ENCODE data around the gene DNAI2.

Gene DNAI2

DNA sequence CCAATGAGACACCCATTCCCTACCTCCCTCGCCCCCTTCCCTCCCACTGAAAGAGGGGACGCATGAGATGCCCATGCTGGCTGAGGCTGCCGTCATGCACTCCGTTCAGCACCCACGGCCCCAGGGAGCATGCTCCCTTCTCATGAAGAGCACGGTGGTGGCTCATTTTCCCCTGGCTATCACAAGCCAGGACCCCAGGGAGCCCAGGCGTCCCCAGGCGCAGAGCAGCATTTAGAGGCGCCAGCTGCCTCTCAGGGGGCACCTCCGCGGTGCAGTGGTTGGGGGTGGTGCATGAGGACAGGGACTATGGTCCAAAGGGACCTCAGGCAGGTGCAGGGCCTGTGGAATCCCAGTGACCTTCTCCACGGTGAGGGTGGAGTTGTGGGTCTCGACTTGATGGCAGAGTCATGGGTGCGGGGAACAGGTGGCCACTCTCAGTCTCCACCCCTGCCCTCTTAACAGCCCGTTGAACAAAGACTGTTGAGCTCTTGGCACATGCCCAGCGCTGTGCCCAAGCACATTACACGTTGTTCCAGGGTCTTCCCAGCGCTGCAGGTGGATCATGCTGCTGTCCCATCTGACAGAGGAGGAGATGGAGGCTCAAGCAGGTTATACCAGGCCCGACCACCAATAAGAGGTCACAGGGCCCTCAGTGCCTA, 65.6 kb downstream of the DNAI2 start:
- no peak overlapping the region for H3K9ac ChIP-seq (ENCODE audit: low read depth, low read length)
- H3K27ac ChIP-seq (ENCODE audit: low read depth, low read length) = no peak overlapping the region
- H3K36me3 ChIP-seq (ENCODE audit: control insufficient read depth, insufficient read depth, low read length) = no peaks in the 10 kb centered on the region
- H3K27me3 ChIP-seq (ENCODE audit: control insufficient read depth, insufficient read depth, low read length) = no peaks in the 10 kb centered on the region
- H3K4me1 ChIP-seq (ENCODE audit: control insufficient read depth, insufficient read depth, low read length) = peaks cover 14% of the 10 kb centered on the region; the same call in 1 of the 2 replicates
- no peak overlapping the region for H3K4me3 ChIP-seq (ENCODE audit: low read depth, low read length)
- peaks cover 4% of the 10 kb centered on the region for H3K9me3 ChIP-seq (ENCODE audit: control insufficient read depth, insufficient read depth, low read length)

- Histone ChIP-seq H3K4me3 (ENCODE audit: low read depth, low read length) (no peak overlapping the region), H3K36me3 (ENCODE audit: control insufficient read depth, insufficient read depth, low read length) (no peaks in the 10 kb centered on the region), H3K9ac (ENCODE audit: low read depth, low read length) (no peak overlapping the region), H3K9me3 (ENCODE audit: control insufficient read depth, insufficient read depth, low read length) (no peaks in the 10 kb centered on the region), H3K27me3 (ENCODE audit: control insufficient read depth, insufficient read depth, low read length) (no peaks in the 10 kb centered on the region), H3K27ac (ENCODE audit: low read depth, low read length) (no peak overlapping the region), H3K4me1 (ENCODE audit: control insufficient read depth, insufficient read depth, low read length) (peaks cover 8% of the 10 kb centered on the region; the same call in 1 of the 2 replicates)
Observed at GRCh38 chr17:74340470-74341023, 66.5 kb downstream of the DNAI2 start.

GRCh38 chr17:74342224-74342623, 68.2 kb downstream of the DNAI2 start:
- no peak overlapping the region for H3K27ac ChIP-seq (ENCODE audit: low read depth, low read length)
- H3K9ac ChIP-seq (ENCODE audit: low read depth, low read length) = no peak overlapping the region
- 0 out of 2 replicates have a peak, but pooled peaks cover 5% of the 10 kb centered on the region for H3K4me1 ChIP-seq (ENCODE audit: control insufficient read depth, insufficient read depth, low read length)
- no peaks in the 10 kb centered on the region for H3K9me3 ChIP-seq (ENCODE audit: control insufficient read depth, insufficient read depth, low read length)
- H3K4me3 ChIP-seq (ENCODE audit: low read depth, low read length) = no peak overlapping the region
- no peaks in the 10 kb centered on the region for H3K27me3 ChIP-seq (ENCODE audit: control insufficient read depth, insufficient read depth, low read length)
- no peaks in the 10 kb centered on the region for H3K36me3 ChIP-seq (ENCODE audit: control insufficient read depth, insufficient read depth, low read length)

- Histone ChIP-seq H3K27ac (ENCODE audit: low read depth, low read length) (no peak overlapping the region), H3K4me1 (ENCODE audit: control insufficient read depth, insufficient read depth, low read length) (0 out of 2 replicates have a peak, but pooled peaks cover 5% of the 10 kb centered on the region), H3K36me3 (ENCODE audit: control insufficient read depth, insufficient read depth, low read length) (no peaks in the 10 kb centered on the region), H3K9me3 (ENCODE audit: control insufficient read depth, insufficient read depth, low read length) (no peaks in the 10 kb centered on the region), H3K9ac (ENCODE audit: low read depth, low read length) (no peak overlapping the region), H3K27me3 (ENCODE audit: control insufficient read depth, insufficient read depth, low read length) (no peaks in the 10 kb centered on the region), H3K4me3 (ENCODE audit: low read depth, low read length) (no peak overlapping the region)
Observed at GRCh38 chr17:74343121-74343520, 69.1 kb downstream of the DNAI2 start.

- Histone ChIP-seq H3K27me3 (ENCODE audit: control insufficient read depth, insufficient read depth, low read length) (no peaks in the 10 kb centered on the region), H3K4me1 (ENCODE audit: control insufficient read depth, insufficient read depth, low read length) (0 out of 2 replicates have a peak, but pooled peaks cover 5% of the 10 kb centered on the region)
Observed at GRCh38 chr17:74343526-74344284, 69.7 kb downstream of the DNAI2 start.

GRCh38 chr17:74344658-74345057, 70.6 kb downstream of the DNAI2 start:
- 0 out of 2 replicates have a peak, but pooled peaks cover 5% of the 10 kb centered on the region for H3K4me1 ChIP-seq (ENCODE audit: control insufficient read depth, insufficient read depth, low read length)
- no peaks in the 10 kb centered on the region for H3K36me3 ChIP-seq (ENCODE audit: control insufficient read depth, insufficient read depth, low read length)
- H3K9ac ChIP-seq (ENCODE audit: low read depth, low read length) = no peak overlapping the region
- H3K27me3 ChIP-seq (ENCODE audit: control insufficient read depth, insufficient read depth, low read length) = no peaks in the 10 kb centered on the region
- no peak overlapping the region for H3K27ac ChIP-seq (ENCODE audit: low read depth, low read length)
- H3K4me3 ChIP-seq (ENCODE audit: low read depth, low read length) = no peak overlapping the region
- H3K9me3 ChIP-seq (ENCODE audit: control insufficient read depth, insufficient read depth, low read length) = no peaks in the 10 kb centered on the region

More at GRCh38 chr17:74343526-74344284, 69.7 kb downstream of the DNAI2 start:
- Histone ChIP-seq H3K27ac (ENCODE audit: low read depth, low read length) (no peak overlapping the region), H3K9ac (ENCODE audit: low read depth, low read length) (no peak overlapping the region), H3K9me3 (ENCODE audit: control insufficient read depth, insufficient read depth, low read length) (no peaks in the 10 kb centered on the region), H3K4me3 (ENCODE audit: low read depth, low read length) (no peak overlapping the region), H3K36me3 (ENCODE audit: control insufficient read depth, insufficient read depth, low read length) (no peaks in the 10 kb centered on the region)

DNA sequence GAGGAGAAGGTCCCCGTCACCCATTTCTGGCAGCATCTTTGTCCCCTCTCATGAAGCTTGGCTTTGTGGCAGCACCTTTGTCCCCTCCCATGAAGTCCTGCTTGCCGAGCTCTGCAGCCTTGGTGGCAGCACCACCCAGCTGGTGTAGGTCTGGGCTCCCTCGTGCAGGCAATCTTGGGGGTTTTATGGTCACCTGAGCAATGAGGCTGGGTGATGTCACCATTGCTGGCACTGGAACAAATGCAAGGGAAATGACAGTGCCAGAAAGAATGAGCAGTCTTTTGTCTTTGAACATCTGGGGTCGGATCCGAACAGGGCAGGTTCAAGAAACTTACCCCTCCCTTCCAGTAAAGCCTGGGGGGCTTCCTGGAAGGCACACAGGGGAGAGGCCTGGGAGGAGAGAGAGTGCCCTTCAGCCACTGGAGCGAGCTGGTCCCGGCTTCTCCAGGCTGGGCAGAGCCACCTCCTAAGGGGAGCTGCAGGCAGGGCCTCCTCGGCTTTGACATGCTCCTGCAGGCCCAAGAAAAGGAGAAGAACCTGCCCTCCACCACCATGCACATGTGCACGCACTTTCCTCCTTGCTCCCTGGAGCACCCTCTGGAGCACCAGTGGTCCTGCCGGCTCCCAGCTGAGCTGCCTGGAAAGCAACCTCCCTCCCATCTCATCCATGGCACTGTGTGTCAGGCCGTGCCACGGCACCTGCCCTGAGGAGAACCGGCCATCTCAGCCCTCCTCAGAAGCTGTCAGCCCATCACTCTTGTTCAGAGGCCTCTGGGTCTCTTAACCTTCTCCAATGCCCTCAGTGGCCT, 71.6 kb downstream of the DNAI2 start:
- 0 out of 2 replicates have a peak, but pooled peaks cover 5% of the 10 kb centered on the region for H3K4me1 ChIP-seq (ENCODE audit: control insufficient read depth, insufficient read depth, low read length)
- no peaks in the 10 kb centered on the region for H3K9me3 ChIP-seq (ENCODE audit: control insufficient read depth, insufficient read depth, low read length)
- peaks cover 5% of the 10 kb centered on the region for H3K27me3 ChIP-seq (ENCODE audit: control insufficient read depth, insufficient read depth, low read length)
- H3K27ac ChIP-seq (ENCODE audit: low read depth, low read length) = no peak overlapping the region
- H3K36me3 ChIP-seq (ENCODE audit: control insufficient read depth, insufficient read depth, low read length) = no peaks in the 10 kb centered on the region
- no peak overlapping the region for H3K9ac ChIP-seq (ENCODE audit: low read depth, low read length)
- no peak overlapping the region for H3K4me3 ChIP-seq (ENCODE audit: low read depth, low read length)

DNA sequence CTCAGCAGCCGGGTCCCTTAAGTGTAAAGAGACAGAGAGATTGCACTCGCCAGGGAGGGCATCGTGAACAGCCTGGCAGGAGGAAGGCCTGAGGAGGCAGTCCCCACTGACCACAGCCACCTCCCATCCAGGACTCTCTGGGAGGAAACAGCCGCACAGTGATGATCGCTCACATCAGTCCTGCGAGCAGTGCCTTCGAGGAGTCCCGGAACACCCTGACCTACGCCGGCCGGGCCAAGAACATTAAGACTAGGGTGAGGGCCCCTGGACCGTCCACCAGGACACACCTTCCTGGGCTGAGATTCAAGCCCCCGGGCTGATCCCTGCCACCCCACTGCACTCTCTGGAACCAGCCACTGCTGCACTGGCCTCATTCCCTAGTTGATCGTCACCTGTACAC, 73.6 kb downstream of the DNAI2 start:
- H3K4me3 ChIP-seq (ENCODE audit: low read depth, low read length) = no peak overlapping the region
- H3K9me3 ChIP-seq (ENCODE audit: control insufficient read depth, insufficient read depth, low read length) = no peaks in the 10 kb centered on the region
- H3K27ac ChIP-seq (ENCODE audit: low read depth, low read length) = no peak overlapping the region
- H3K36me3 ChIP-seq (ENCODE audit: control insufficient read depth, insufficient read depth, low read length) = no peaks in the 10 kb centered on the region
- H3K4me1 ChIP-seq (ENCODE audit: control insufficient read depth, insufficient read depth, low read length) = no peaks in the 10 kb centered on the region
- H3K9ac ChIP-seq (ENCODE audit: low read depth, low read length) = no peak overlapping the region
- peaks cover 25% of the 10 kb centered on the region for H3K27me3 ChIP-seq (ENCODE audit: control insufficient read depth, insufficient read depth, low read length)

DNA sequence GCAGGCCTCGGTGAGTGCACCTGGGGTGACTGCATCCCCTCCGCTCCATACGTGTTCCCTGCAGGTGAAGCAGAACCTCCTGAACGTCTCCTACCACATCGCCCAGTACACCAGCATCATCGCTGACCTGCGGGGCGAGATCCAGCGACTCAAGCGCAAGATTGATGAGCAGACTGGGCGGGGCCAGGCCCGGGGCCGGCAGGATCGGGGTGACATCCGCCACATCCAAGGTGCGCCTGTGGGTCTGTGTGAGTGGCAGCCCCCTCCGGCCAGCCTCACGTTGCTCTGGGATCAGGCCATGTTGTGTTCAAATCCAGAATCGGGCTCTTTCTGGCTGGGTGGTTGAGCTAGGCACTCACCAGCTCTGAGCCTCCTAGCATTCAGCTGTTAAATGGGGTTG, 75.1 kb downstream of the DNAI2 start:
- Histone ChIP-seq H3K27ac (ENCODE audit: low read depth, low read length) (no peak overlapping the region), H3K27me3 (ENCODE audit: control insufficient read depth, insufficient read depth, low read length) (peaks cover 39% of the 10 kb centered on the region)

DNA sequence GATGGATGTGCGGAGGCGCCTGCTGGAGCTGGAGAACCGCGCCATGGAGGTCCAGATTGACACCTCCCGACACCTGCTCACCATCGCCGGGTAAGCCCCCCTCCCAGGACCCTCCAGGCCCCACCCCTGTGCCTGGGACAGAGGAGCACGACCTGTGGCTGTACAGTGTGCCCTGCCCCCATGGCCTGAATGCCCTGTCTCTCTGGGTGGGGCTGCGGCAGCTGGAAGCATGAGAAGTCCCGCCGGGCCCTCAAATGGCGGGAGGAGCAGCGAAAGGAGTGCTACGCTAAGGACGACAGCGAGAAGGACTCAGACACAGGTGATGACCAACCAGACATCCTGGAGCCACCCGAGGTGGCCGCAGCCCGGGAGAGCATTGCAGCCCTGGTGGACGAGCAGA, 76.5 kb downstream of the DNAI2 start:
- H3K4me1 ChIP-seq (ENCODE audit: control insufficient read depth, insufficient read depth, low read length) = no peaks in the 10 kb centered on the region
- H3K9me3 ChIP-seq (ENCODE audit: control insufficient read depth, insufficient read depth, low read length) = no peaks in the 10 kb centered on the region
- H3K27ac ChIP-seq (ENCODE audit: low read depth, low read length) = no peak overlapping the region
- H3K27me3 ChIP-seq (ENCODE audit: control insufficient read depth, insufficient read depth, low read length) = peaks cover 53% of the 10 kb centered on the region
- no peak overlapping the region for H3K4me3 ChIP-seq (ENCODE audit: low read depth, low read length)
- H3K9ac ChIP-seq (ENCODE audit: low read depth, low read length) = no peak overlapping the region
- no peaks in the 10 kb centered on the region for H3K36me3 ChIP-seq (ENCODE audit: control insufficient read depth, insufficient read depth, low read length)

More for the DNA sequence above, 75.1 kb downstream of the DNAI2 start:
- H3K9ac ChIP-seq (ENCODE audit: low read depth, low read length) = no peak overlapping the region
- no peaks in the 10 kb centered on the region for H3K36me3 ChIP-seq (ENCODE audit: control insufficient read depth, insufficient read depth, low read length)
- no peaks in the 10 kb centered on the region for H3K4me1 ChIP-seq (ENCODE audit: control insufficient read depth, insufficient read depth, low read length)
- H3K4me3 ChIP-seq (ENCODE audit: low read depth, low read length) = no peak overlapping the region
- no peaks in the 10 kb centered on the region for H3K9me3 ChIP-seq (ENCODE audit: control insufficient read depth, insufficient read depth, low read length)

All from HUES48 (cell line).